Stimulated activated CD4-positive, alpha-beta T cell treated with anti-CD3 and anti-CD28 coated beads, Interleukin-12 subunit alpha, Interleukin-12 subunit beta, amount 100 ng/mL, for 24 hours (primary cell): ENCODE data around the gene RANBP3.
"Not testable (repeated sequence)": the region's sequence is repeated elsewhere in the genome, so short reads cannot be mapped to it uniquely, and the experiment has no call there.

ENCODE experiments used
- DNase-seq, 2 experiments: peaks; one replicate each; pipeline ENCODE4 v3.0.0-alpha.2; 2020; ENCODE audit warnings: low read depth in 2 of 2

RANBP3 gene

GRCh38 chr19:5987077-5987818, 9.3 kb upstream of the RANBP3 start:
- peak; percentile 49 to 72 for DNase-seq

- not testable (repeated sequence) for DNase-seq
Measured at GRCh38 chr19:5985837-5986236, 7.9 kb upstream of the RANBP3 start.

GRCh38 chr19:5985098-5985783, 7.3 kb upstream of the RANBP3 start:
- no peak for DNase-seq

- no peak for DNase-seq
Measured at GRCh38 chr19:5984600-5984999, 6.7 kb upstream of the RANBP3 start.

DNA sequence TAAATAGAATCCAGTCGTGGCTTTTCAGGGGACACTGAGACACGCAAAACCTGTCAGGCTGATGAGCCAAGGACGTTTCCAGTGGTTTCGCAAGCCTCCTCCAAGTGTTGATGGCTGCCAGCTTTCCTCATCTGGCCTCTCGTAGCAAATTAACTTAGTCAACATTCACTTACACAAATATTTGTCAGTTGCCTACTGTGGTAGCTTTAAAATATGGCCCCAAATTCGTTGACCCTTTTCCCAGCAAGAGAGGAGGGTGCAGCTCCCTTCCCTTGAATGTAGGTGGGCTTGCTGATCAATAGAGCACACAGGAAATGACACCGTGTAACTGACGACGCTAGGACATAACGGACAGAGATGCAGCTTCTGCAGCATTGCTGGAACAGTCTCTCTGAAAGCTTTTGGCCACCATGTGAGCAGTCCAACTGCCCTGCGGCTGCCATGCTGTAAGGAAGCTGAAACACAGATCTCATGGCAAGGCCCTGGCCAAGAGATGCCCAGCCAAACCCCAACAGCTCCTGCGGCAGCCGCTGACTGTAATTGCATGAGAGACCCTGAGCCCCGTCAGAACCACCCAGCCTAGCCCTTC, 5.5 kb upstream of the RANBP3 start:
- no peak for DNase-seq

DNA sequence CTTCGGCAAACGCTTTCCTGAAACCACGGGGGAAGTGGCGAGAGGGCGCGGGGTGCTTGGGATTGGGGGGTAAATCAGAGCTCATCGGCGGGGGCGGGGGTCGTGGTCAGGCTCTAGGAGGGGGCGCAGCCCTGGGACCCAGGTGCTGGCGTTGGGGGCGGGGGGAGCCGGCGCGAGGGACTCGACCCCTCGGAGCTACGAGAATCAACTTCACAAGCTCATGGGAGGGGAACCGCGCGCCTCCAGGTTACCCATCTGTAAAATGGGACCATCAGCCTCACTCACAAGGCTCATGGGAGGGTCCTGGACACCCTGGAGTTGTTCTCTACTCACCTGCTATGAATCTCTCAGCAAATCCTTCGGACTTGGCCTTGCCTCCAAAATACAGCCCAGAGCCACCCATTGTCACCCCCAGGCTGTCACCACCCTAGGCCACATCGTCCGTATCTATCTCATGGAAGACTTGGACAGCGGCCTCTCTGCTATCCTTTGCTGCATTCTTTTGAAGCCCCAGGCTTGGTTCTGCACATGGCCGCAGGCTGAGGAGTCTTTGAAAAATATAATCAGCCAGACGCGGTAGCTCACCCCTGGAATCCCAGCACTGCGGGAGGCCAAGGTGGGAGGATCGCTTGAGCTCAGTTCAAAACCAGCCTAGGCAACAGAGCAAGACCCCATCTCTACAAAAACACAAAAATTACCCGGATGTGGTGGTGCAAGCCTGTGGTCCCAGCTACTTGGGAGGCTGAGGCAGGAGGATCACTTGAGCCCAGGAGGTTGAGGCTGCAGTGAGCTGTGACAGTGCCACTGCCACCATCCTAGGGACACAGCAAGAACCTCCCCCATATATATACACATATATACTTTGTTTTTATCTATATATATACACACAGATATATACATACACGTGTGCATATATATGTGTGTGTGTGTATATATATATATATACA, 939 bp upstream of the RANBP3 start:
- DNase-seq = no peak

- DNase-seq = no peak
Measured at GRCh38 chr19:5977222-5977784, 637 bp downstream of the RANBP3 start.

GRCh38 chr19:5976768-5977167, 1.2 kb downstream of the RANBP3 start:
- DNase-seq = no peak

GRCh38 chr19:5975388-5975728, 2.6 kb downstream of the RANBP3 start:
- no peak for DNase-seq

DNA sequence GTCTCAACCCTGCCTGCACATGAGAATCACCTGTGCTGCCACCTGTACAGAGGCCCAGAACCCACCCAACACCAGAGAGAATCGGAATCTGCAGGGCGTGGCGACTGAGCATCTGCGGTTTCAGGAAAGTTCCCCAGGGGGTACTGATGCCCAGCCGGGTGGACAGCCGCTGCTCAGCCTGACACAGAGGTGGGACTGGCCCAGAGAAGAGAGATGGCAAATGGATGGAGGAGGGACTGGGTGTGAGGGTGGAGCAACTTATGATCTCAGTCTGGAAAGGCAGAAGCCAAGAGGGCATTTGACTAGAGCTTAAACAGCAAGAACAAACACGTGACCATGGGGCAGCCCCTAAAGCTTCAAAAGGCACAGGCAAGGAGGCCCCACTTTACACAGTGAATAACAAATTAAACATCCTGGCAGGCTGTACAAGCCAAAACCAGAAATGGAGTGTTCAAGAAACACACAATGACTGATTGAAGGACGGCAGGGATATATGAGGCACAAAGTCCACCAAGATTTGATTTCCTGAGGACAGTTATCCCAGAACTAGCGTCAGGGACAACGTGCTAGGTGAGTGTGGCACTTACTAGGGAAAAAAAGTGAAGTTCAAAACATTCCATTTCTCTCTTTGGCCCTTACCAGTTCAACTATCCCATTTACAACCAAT, 3.1 kb downstream of the RANBP3 start:
- DNase-seq = no peak

GRCh38 chr19:5973867-5974635, 3.9 kb downstream of the RANBP3 start:
- no peak for DNase-seq

DNA sequence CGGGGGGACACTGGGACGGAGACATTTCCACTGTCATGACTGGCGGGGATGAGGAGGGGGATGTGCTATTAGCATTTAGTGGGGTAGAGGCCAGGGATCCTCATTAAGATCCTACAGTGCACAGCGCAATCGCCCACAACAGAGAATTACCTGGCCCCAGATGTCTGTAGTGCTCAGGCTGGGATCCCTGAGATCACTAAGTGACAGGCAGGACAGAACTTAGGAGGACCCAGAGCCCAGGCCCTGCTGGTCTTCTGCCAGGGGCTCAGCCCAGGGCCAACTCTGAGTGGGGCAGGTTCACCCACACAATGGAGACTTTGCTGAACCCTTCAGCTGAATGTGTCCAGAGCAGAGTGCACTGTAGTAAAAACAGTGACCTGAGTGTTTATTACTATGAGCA, 4.6 kb downstream of the RANBP3 start:
- no peak for DNase-seq

DNA sequence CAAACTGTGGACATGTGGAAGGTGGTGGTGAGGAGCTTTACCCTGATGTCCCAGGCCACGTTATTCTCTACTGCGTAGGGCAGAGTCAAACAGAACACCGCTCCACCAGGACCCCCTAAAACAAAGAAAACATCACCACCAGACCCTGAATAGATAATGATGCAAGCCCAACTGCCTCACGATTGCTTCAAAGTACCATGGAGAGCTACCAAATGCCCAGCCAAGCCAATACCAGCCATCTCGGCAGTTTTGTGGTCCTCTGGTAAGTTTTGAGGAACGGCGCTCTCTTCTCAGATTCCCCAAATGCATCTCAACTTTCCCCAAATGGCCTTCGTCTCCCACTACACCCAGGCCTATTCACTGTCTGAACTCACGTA, 5.6 kb downstream of the RANBP3 start:
- no peak for DNase-seq

GRCh38 chr19:5971714-5972354, 6.1 kb downstream of the RANBP3 start:
- no peak for DNase-seq

DNA sequence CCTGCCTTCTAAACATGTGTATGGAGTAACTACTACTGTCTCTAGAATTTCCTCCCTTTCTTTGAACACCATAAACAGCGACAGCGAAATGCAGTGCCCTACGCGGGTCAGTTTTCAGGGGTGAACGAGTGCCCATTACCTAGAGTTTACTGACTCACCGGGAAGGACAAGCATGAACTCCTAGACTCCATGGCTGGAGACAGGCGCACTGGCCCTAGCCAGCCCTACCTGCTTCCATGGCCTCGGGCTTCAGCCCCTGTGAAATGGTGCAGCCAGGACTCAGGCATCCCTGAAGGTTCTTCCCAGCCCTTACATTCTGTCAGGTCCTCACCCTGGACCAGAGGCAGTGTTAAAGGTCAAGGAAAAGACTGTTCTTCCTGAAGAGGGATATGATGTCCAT, 8.5 kb downstream of the RANBP3 start:
- no peak for DNase-seq

GRCh38 chr19:5968431-5969373, 9.2 kb downstream of the RANBP3 start:
- no peak for DNase-seq

- DNase-seq = peak in 1 of 2 experiments; percentile 59
Measured at GRCh38 chr19:5967994-5968430, 9.9 kb downstream of the RANBP3 start.

- DNase-seq = no peak
Measured at GRCh38 chr19:5967571-5967970, 10.4 kb downstream of the RANBP3 start.

DNA sequence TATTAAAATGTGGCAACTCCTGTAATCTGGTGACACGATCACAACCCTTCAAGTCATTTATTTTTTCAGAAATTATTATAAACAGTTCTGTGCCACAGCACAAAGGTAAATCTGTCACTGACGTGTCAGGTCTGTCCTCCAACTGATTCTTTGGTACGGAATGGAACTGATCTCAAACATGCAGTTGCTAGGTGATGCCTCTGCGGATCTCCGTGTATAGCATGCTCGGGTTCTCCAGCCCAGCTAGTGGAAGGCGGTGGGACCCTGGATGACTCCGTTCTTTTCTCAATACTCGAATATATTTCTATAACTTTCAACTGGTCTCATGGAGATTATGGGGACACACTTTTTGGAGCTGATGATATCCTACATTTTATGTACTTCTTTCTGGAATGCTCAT, 11.0 kb downstream of the RANBP3 start:
- DNase-seq = no peak
